ENCODE results near the gene PBX1. TPM values are rescaled to one million over a fixed set of nuclear protein-coding genes. Genes with fewer than 3 reads are reported as not detected.

Gene PBX1
- total RNA-seq, 1 donor from 2014 or later = 0.99 TPM

DNA sequence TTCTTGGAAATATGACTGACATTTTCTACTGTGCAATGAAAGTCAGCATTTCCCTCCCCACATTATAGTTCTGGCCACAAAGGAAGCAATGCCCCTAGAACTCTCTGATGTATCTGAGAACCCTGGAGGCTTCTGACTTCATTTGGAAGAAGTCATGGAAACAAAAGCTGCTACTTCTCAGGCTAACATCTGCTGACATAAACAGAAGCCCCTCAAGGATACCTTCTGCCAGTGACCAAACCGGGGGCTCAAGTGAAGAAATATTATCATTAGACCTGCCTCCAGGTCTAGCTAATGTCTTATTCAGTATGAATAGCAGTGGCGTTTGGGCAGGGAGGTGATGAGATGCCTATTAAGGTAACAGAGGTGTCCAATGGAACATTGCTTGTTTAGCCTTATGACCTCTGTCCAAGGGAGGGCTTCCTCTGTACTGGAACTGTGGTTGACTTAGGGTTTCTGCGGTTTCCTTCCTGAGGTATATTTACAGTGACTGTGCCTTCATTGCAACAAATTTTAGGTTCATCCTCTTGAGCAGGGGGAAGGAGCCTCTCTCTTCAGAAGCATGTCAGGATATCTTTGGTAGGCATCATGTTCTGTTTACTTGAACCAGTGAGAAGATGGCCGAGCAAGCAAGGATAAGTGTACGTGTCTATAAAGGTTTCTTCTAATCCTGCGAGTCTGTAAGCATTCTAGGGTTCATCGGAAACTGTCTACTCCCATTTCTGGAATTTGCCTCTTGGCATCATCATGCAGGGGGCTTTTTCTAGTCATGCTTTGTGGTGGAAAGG, 161.7 kb downstream of the PBX1 start:
- DNase-seq (ENCODE audit: low read depth in 2 of 2) = peak in 1 of 2 donors; percentile 21

DNA sequence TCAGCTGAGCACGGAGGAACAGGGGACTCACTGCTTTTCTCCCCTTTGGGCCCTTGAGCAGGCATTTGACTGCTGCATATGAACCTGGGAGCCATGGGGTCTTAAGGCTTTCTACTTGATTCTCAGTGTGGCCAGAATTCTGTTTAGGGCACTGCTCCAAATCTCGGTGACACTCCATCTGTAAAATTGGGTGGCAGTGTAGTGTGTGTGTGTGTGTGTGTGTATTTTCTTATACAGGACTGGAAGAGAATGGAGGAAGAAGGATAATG, 162.2 kb downstream of the PBX1 start:
- no peak for DNase-seq (ENCODE audit: low read depth in 2 of 2)

DNA sequence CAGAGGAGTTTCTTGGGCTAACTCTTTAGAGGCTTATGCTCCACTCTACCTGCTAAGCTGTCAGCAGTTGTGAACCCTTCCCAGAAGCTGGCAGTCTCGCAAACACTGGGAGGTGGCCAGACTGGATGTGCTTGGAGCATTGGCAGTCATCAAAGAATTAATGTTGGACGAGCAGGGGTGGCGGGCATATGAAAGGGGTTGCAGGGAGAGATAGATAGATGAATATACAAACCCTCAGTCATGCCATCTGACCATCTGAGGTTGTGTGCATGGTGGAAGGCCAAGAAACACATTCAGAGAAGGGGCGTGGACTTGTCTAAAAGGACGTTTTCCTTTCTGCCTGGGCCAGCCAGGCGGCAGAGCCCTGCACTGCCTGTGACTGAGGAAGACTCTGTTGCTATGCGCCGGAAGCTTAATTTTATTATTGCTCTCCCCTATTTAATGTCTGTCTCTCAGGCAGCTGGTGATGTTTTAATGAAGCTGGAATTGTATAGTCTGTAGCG, 164.4 kb downstream of the PBX1 start:
- DNase-seq (ENCODE audit: low read depth in 2 of 2) = no peak

DNA sequence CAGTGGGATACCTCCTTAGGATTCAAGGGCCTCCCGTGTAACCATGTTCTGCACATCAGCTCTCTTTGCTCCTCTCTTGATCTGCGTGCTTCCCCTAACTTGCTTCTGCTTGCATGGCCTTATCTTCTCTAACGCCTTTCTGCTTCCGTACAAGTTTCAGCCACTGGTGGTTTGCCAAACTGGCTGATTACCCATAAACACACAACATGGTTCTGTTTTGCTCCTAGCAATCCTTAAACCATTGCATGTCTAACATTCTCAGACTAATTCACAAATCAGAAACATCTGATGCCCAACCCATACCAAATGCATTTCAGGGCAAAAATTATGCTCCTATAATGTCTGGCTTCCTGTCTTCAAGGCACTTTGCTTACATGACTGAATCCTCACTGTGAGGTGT, 166.4 kb downstream of the PBX1 start:
- no peak for DNase-seq (ENCODE audit: low read depth in 2 of 2)

- DNase-seq (ENCODE audit: low read depth in 2 of 2) = peak in 1 of 2 donors; percentile 27
Measured at GRCh38 chr1:164726235-164726634, 167.3 kb downstream of the PBX1 start.

DNA sequence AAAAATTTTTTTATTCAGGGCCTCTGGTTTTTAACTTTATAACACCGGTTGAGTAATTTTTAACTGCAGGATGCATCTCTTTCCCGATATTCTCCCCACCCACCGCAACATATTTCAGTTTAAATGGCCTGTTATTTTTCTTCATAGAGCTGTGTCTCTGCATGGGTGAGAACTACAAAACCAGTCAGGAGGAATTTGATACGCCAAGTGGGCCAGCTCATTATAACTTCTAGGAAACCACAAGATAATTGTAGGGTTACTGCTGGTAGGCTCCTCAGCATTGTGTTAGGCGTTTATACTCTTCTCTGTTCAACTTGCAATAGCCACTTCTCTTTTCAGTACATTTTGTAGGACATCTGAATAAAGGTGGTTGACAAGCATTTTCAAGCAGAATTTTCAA, 169.7 kb downstream of the PBX1 start:
- no peak for DNase-seq (ENCODE audit: low read depth in 2 of 2)

- no peak for DNase-seq (ENCODE audit: low read depth in 2 of 2)
Measured at GRCh38 chr1:164731161-164731876, 172.3 kb downstream of the PBX1 start.

DNA sequence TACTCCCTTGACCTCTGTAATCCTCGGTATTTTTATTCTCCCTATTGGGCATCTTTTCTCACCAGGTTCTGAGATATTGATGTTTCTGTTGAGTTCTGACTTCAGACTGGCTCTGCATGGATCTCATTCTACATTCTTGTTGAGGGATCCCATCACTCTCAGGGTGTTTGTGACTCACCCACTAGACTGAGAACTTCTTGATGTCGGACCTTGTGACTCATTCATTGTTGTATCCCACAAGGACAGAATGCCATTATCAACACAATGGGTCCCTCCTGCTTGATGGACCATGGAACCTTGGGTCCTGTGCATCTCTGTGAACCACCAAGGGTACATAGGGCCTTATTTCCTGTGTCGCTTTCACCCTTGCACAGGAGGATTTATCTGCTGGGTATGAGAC, 174.1 kb downstream of the PBX1 start:
- DNase-seq (ENCODE audit: low read depth in 2 of 2) = peak in 1 of 2 donors; percentile 65

GRCh38 chr1:164733734-164734133, 174.8 kb downstream of the PBX1 start:
- DNase-seq (ENCODE audit: low read depth in 2 of 2) = no peak

GRCh38 chr1:164735315-164736052, 176.5 kb downstream of the PBX1 start:
- DNase-seq (ENCODE audit: low read depth in 2 of 2) = peak in 1 of 2 donors; percentile 24

DNA sequence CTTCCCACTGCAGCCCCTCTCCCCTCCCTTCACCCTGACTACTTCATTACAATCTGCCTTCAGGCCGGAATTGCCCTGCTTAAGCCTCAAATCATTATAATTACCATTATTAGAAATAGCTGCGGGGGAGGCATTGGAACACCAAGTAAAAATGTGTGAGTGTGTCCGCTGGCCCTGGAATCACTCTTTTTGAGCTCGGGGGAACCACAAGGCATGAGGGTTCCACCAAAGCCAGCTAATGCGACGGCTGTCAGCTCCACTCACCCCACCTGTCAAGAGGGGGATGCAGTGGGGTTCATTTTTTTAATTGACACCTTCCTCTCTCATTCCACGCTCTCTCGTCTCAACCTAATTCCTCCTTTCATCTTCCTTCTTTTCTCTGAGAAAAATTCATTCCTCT, 177.2 kb downstream of the PBX1 start:
- no peak for DNase-seq (ENCODE audit: low read depth in 2 of 2)

DNA sequence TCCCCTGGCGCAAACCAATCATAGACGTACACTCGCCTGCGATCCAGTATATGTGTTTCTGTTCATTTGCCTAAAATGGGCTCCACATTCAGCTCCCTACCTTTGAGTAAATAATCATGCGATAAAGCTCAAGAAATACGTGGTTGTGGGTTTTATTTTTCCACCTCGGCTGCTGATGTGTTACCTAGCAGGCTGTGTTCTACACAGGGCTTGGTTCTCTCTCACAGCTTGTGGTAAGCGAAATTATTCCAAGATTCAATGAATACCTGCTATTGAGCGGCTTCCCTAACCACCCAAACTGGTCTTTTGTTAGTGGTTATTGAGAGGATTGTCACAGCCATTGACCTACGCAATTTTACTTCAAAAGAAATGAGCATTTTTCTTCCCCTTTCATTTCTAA, 180.2 kb downstream of the PBX1 start:
- DNase-seq (ENCODE audit: low read depth in 2 of 2) = no peak

- no peak for DNase-seq (ENCODE audit: low read depth in 2 of 2)
Measured at GRCh38 chr1:164740000-164740526, 181.1 kb downstream of the PBX1 start.

DNA sequence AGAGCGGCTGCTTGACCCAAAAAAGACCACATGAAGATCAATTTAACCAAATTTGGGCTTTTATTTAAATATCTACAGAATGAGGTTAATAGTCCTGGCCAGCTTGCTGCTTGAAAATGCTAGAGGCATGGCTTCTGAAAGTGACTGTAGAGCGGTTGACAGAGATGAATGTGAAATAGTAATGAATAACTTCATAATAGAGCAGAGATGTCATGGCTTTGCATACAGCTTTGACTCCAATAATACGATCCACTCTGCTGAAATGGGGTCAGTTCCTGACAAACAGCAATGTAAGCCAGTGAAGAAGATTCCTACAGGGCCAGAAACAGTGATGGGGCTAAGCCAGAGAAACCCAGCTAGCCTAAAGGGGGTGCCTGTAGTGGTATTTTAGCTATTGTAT, 183.8 kb downstream of the PBX1 start:
- DNase-seq (ENCODE audit: low read depth in 2 of 2) = no peak

DNA sequence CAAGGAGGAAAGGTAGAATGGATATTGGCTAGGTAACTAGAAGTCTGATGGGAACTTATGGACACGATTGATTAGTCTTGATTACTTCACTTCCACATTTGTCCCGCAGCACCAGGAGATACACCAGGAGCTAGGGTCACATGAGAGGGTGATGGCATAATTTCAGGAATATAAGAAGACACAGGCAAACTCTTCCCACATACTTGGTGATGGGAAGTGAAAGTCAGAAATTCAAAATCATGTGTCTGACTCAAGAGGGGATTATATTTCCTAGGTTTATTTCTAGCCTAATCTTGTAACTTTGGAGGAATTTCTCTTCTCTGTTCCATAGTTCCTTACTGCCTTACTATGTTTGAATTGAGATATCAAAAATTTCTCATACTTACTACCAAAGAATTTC, 185.0 kb downstream of the PBX1 start:
- no peak for DNase-seq (ENCODE audit: low read depth in 2 of 2)

DNA sequence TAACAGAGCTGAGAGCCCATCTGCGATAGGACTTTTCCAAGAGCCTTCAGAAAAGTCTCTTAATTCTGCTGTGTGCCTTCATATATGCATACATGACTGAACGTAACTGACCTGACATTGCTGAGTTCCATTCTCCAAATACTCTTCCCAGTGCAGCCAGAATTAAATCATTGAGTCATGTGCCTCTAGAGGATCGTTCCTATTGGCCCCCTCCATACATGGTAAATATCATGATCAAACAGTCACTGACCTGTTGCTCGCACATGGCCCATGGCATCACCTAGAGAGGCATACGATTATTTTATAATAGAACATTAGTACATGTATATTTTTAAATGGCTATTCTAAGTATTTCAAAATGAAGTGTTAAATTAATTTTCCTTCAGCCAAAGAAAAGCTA, 186.8 kb downstream of the PBX1 start:
- no peak for DNase-seq (ENCODE audit: low read depth in 2 of 2)

- no peak for DNase-seq (ENCODE audit: low read depth in 2 of 2)
Measured at GRCh38 chr1:164746632-164747031, 187.6 kb downstream of the PBX1 start.

DNA sequence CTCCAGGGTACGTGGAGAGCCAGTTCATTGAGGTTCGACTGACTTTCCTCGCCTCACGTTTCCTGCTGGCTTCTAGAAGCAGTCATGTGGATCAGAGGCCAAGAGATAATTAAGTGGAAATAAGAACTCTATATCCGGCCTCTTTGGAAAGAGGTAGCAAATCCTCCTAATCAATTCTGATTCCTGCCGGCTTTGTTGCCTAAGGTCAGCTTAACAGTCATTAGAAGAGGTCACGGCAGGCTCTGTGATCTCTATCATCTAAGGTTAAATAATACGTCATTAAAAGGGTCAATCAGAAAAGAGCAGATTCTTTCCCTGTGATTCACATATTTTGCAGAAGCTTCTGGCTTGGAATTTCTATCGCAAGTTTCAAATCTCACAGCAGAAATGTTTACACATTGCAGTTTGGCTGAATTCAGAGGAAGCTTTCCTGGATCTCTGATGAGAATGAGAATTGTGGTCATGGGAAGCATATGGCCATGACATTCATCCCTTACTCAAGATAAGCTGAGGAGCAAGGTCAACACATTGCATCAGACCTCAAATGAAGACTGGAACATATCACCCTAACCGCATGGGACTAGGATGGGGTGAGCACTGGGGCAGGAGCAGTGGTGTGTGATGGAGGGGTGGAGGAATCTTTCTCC, 189.4 kb downstream of the PBX1 start:
- peak; percentile 3 to 88 for DNase-seq (ENCODE audit: low read depth in 2 of 2)

- no peak for DNase-seq (ENCODE audit: low read depth in 2 of 2)
Measured at GRCh38 chr1:164753521-164754077, 194.6 kb downstream of the PBX1 start.

DNA sequence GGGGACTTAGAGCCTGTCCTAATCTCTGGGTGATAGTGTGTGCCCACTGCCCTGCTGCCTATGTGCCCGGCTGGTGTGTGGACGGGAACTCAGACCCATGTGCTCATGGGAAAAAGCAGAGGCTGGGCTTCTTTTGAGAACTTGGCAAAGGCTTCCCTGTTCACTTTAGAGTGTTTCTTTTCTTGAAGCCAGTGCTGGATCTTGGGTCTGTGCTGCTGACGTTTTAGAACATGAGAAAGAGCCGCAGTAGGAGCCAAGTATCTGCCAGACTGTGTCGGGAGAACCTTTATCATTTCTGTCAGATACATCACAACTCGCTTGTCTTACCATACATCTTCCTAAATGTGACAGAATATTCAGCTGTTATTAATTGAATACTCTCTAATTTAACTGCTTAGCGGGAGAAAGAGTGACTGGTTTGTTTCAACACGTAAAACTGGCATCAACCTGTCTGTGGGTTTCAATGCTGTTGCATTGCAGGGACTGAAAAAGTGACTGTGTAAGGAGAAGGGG, 195.2 kb downstream of the PBX1 start:
- DNase-seq (ENCODE audit: low read depth in 2 of 2) = peak in 1 of 2 donors; percentile 14

DNA sequence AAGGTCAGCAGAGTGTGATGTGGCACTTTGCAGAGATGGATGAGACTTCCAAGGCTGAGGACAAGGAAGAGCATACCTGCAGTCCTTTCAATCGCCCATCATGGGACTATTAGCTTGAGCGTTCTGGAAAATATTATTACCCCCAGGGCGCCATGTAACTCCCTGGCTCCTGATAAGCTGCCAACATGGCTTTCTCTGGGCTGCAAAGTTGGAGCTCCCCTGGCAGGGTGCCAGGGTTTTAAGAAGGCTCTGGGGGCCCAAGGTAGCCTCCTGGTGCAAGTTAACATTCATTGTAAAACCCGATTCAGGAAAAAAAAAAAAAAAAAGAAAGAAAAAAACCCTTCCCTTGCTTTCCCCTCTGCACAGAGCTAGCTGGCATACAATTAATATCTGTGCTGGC, 196.7 kb downstream of the PBX1 start:
- DNase-seq (ENCODE audit: low read depth in 2 of 2) = no peak

All from lung microvascular endothelial cell (primary cell).